Left renal cortex interstitium (tissue), 4 donors: Measurements from ENCODE around the gene URGCP. TPM values are rescaled to one million over a fixed set of nuclear protein-coding genes. Genes with fewer than 3 reads are reported as not detected.
"Not testable (repeated sequence)": the region's sequence is repeated elsewhere in the genome, so short reads cannot be mapped to it uniquely, and the experiment has no call there.

Source experiments
- DNase-seq, 4 donors: peaks; one replicate each; pipeline ENCODE4 v3.0.0-alpha.2; 2013; ENCODE audit warnings: low read depth in 4 of 4, low spot score in 2 of 4, missing footprints in 1 of 4
- polyA plus RNA-seq, 4 donors: library from polyadenylated mRNA; unstranded; fragments of 120-200 nt; gene quantifications; one replicate each; pipeline ENCODE4 v1.2.1, GENCODE V29; 2013; ENCODE audit not compliant: insufficient read length in 4 of 4

The URGCP gene
- polyA plus RNA-seq, 4 donors = 30.0 to 39.4 (median 34.8) TPM

- no peak for DNase-seq
These were observed 61.7 kb downstream of the URGCP start for GRCh38 chr7:43844662-43845061.

- no peak for DNase-seq
These were observed 62.1 kb downstream of the URGCP start for GRCh38 chr7:43844257-43844656.

DNA sequence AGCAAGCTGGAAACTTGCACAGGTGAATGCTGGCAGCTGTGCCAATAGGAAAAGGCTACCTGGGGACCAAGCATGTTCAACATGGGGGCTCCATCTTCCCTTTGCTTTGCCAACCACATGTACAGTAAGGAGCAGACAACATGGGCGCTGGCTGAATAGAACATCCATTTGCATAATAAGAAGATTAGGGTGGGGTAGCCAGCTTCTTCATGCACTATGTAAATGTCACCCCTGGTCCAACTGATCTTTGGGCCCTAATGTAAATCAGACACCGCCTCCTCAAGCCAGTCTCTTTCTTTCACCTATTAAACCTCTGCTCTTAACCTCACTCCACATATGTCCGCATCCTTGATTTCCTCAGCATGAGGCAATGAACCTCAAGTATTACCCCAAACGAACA, 63.1 kb downstream of the URGCP start:
- no peak for DNase-seq

DNA sequence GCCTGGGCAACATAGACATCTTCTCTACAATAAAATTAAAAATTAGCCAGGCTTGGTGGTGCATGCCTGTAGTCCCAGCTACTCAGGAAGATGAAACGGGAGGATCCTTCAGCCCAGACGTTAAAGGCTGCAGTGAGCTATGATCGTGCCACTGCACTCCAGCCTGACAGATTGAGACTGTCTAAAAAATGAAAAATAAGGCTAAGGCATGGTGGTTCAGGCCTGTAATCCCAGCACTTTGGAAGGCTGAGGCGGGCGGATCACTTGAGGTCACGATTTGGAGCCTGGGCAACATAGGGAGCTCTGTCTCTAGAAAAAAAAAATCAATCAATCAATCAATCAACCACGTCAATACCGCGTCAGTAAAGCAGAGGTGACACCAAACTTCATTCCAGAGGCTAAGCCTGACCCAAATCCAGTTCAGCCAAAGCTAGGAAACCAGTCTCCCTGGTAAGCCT, 68.2 kb downstream of the URGCP start:
- no peak for DNase-seq

DNA sequence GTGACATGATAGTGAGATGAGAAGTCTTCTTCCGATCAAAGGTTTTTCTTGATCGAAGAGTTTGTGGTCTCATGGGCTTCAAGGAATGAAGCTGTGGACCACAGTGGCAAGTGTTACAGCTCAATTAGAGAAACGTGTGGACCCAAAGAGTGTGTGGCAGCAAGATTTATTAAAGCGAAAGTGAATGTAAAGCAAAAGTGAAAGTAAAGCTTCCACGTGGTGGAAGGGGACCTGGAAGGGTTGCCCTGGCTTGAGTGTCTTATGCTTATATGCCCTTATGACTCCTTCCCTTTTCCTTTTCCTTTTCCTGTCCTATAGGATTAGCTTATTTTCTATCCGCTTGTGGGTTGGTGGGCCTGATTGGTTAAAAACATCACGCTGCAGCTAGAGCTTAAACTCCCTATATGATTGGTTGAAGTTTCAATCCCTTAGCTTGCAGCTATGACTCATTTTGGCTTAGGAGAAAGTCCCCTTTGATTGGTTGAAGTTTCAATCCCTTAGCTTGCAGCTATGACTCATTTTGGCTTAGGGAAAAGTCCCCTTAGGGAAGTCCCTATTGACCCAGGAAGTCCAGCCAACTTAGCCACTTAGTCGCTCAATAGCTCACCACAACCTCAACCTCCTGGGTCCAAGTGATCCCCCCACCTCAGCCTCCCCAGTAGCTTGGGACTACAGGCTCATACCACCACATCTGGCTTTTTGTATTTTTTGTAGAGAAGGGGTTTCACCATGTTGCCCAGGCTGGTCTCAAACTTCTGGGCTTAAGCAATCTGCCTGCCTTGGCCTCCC, 71.7 kb downstream of the URGCP start:
- DNase-seq = no peak

GRCh38 chr7:43830917-43831316, 75.5 kb downstream of the URGCP start:
- not testable (repeated sequence) for DNase-seq

Other genes with a start within 250 kb of the URGCP start
- 10 to 100 TPM; 61.2 to 86.5 (median 72.0) TPM for gene COA1, start 177.1 kb downstream of the URGCP start, polyA plus RNA-seq
- gene BLVRA, start 147.9 kb downstream of the URGCP start, polyA plus RNA-seq = 10 to 100 TPM; 48.6 to 63.2 (median 54.2) TPM
- gene MRPS24, start 37.1 kb downstream of the URGCP start, polyA plus RNA-seq = 100 to 1,000 TPM in 1 of 4 donors, 10 to 100 TPM in 3; 74.2 to 118 (median 87.5) TPM
- 10 to 100 TPM; 19.7 to 22.8 (median 21.2) TPM for gene UBE2D4, start 19.8 kb upstream of the URGCP start, polyA plus RNA-seq
- 1 to 10 TPM in 2 of 4 donors, under 1 TPM in 2; 0.48 to 2.9 (median 1.2) TPM for gene SPDYE1, start 91.3 kb upstream of the URGCP start, polyA plus RNA-seq
- 10 to 100 TPM; 62.6 to 86.2 (median 77.5) TPM for gene DBNL, start 138.1 kb upstream of the URGCP start, polyA plus RNA-seq
- gene PGAM2, start 159.0 kb upstream of the URGCP start, polyA plus RNA-seq = 1 to 10 TPM; 2.2 to 3.4 (median 2.8) TPM
- gene POLM, start 175.9 kb upstream of the URGCP start, polyA plus RNA-seq = 10 to 100 TPM; 15.2 to 38.7 (median 29.1) TPM
- gene AEBP1, start 197.7 kb upstream of the URGCP start, polyA plus RNA-seq = 10 to 100 TPM; 58.4 to 82.4 (median 73.4) TPM
- 100 to 1,000 TPM; 100 to 136 (median 123) TPM for gene POLD2, start 217.0 kb upstream of the URGCP start, polyA plus RNA-seq
- 1 to 10 TPM in 1 of 4 donors, under 1 TPM in 2, not detected in 1; 0.58 to 1.1 (median 0.81) TPM for gene MYL7, start 234.7 kb upstream of the URGCP start, polyA plus RNA-seq